ENCODE results near the gene TULP4. TPM values are rescaled to one million over a fixed set of nuclear protein-coding genes. Genes with fewer than 3 reads are reported as not detected.

The TULP4 gene
- total and polyA plus RNA-seq, 2 donors (not counting 1 experiment from before 2014, with no cell fraction given) = 12.0 to 90.0 TPM

DNA sequence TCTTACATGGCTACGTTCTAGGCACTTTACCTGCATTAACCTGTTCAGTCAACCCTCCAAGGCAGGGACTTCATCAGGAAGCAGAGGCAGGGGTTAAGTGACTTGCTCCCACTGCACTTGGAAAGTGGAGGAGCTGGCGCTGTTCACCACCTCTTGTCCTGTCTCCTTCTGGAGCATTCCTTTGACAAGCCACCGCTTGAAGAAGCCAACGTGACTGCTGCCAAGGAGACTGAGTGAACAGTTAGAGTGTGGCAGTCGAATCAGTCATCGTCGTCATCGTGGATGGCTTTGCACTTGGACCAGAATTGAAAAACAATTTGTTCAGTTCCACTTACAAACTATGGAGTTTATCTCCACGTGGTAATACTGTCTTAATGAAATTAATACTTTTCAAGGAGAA lies 60.9 kb downstream of the TULP4 start:
- Mint-ChIP-seq H3K4me3 (no peak overlapping the region), H3K27ac (no peak overlapping the region), H3K4me1 (peaks cover 13% of the 10 kb centered on the region), H3K9me3 (ENCODE audit: insufficient read depth) (no peaks in the 10 kb centered on the region), H3K27me3 (no peaks in the 10 kb centered on the region)
- no peak overlapping the region for H3K4me3 ChIP-seq (ENCODE audit: control extremely low read depth in 1 of 5, extremely low read depth in 1 of 5, insufficient read depth in 1 of 5, low read depth in 2 of 5, low read length in 4 of 5)
- H3K27me3 ChIP-seq (replicated peaks in 1 of 4; ENCODE audit: control extremely low read depth in 1 of 4, control insufficient read depth in 3 of 4, insufficient read depth in 4 of 4, low read length in 3 of 4) = no peaks in the 10 kb centered on the region
- H3K9ac ChIP-seq (ENCODE audit: low read length) = no peak overlapping the region
- H3K79me2 ChIP-seq (ENCODE audit: control insufficient read depth, insufficient read depth, low read length) = peaks cover 16% of the 10 kb centered on the region
- peaks cover 3% of the 10 kb centered on the region for H4K20me1 ChIP-seq (ENCODE audit: control insufficient read depth, insufficient read depth, low read length, poor library complexity, severe bottlenecking)
- no peak for DNase-seq
- ChIA-PET CTCF (interaction anchor here (0.5 to 1.3 kb wide), 3 partner anchors 13 to 189 kb away, joined by 3 read pairs; no protein-coding TSS in a partner anchor), POLR2A (no interaction called here)
- ATAC-seq (ENCODE audit: low read depth) = no peak
- peaks cover 0 to 5% of the 10 kb centered on the region in 2 donors for H3K4me1 ChIP-seq (ENCODE audit: control insufficient read depth in 2 of 2, insufficient read depth in 2 of 2, low read length in 2 of 2)
- no peak overlapping the region for H3K27ac ChIP-seq (ENCODE audit: low read length in 2 of 2)
- no peak overlapping the region for H2AFZ ChIP-seq (ENCODE audit: insufficient read depth, low read depth, low read length, poor library complexity, severe bottlenecking)
- 96% methylated on average over 4 of the region's 9 CpGs for WGBS (ENCODE audit: insufficient coverage)
- no peaks in the 10 kb centered on the region for H3K9me3 ChIP-seq (ENCODE audit: control extremely low read depth in 1 of 3, control insufficient read depth in 2 of 3, insufficient read depth in 1 of 3, low read length in 2 of 3)
- H3K4me2 ChIP-seq (replicated peaks; ENCODE audit: low read depth, low read length, poor library complexity, severe bottlenecking) = no peak overlapping the region
- intact Hi-C loops (cut with micrococcal nuclease) = no loop called here
- TF ChIP-seq, protein P1, sequence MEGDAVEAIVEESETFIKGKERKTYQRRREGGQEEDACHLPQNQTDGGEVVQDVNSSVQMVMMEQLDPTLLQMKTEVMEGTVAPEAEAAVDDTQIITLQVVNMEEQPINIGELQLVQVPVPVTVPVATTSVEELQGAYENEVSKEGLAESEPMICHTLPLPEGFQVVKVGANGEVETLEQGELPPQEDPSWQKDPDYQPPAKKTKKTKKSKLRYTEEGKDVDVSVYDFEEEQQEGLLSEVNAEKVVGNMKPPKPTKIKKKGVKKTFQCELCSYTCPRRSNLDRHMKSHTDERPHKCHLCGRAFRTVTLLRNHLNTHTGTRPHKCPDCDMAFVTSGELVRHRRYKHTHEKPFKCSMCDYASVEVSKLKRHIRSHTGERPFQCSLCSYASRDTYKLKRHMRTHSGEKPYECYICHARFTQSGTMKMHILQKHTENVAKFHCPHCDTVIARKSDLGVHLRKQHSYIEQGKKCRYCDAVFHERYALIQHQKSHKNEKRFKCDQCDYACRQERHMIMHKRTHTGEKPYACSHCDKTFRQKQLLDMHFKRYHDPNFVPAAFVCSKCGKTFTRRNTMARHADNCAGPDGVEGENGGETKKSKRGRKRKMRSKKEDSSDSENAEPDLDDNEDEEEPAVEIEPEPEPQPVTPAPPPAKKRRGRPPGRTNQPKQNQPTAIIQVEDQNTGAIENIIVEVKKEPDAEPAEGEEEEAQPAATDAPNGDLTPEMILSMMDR (IDR thresholded peaks at IDR 0.05) = no peak
- no peak for TF ChIP-seq EZH2 (IDR thresholded peaks at IDR 0.05; ENCODE audit: borderline replicate concordance, insufficient read depth, low read depth, low read length, poor library complexity, severe bottlenecking)
- no peaks in the 10 kb centered on the region for H3K36me3 ChIP-seq (replicated peaks in 1 of 2; ENCODE audit: control extremely low read depth in 1 of 2, control insufficient read depth in 1 of 2, extremely low read depth in 1 of 2, insufficient read depth in 2 of 2, low read length in 1 of 2)

DNA sequence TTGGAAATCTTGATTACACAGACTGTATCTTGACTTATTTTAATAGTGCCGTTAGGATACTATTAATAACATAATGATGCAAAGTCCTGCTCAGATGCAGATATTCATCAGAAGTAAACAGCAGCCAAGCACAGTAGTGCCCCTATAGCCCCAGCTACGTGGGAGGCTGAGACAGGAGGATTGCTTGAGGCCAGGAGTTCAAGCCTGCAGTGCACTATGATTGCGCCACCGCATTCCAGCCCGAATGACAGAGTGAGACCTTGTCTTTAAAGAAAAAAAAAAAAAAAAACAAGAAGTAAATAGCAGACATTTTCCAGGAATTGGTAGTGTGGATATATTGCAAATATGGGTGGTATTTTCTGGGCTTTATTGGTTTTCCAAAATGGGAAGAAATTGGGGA lies 61.8 kb downstream of the TULP4 start:
- Histone ChIP-seq H3K4me1 (ENCODE audit: control insufficient read depth in 2 of 2, insufficient read depth in 2 of 2, low read length in 2 of 2) (peaks cover 0 to 6% of the 10 kb centered on the region in 2 donors), H3K27ac (ENCODE audit: low read length in 2 of 2) (no peak overlapping the region), H4K20me1 (ENCODE audit: control insufficient read depth, insufficient read depth, low read length, poor library complexity, severe bottlenecking) (peaks cover 3% of the 10 kb centered on the region), H3K4me2 (replicated peaks; ENCODE audit: low read depth, low read length, poor library complexity, severe bottlenecking) (no peak overlapping the region), H3K9ac (ENCODE audit: low read length) (no peak overlapping the region), H3K79me2 (ENCODE audit: control insufficient read depth, insufficient read depth, low read length) (peaks cover 12% of the 10 kb centered on the region), H3K4me3 (ENCODE audit: control extremely low read depth in 1 of 5, extremely low read depth in 1 of 5, insufficient read depth in 1 of 5, low read depth in 2 of 5, low read length in 4 of 5) (no peak overlapping the region), H3K9me3 (ENCODE audit: control extremely low read depth in 1 of 3, control insufficient read depth in 2 of 3, insufficient read depth in 1 of 3, low read length in 2 of 3) (no peaks in the 10 kb centered on the region), H3K27me3 (replicated peaks in 1 of 4; ENCODE audit: control extremely low read depth in 1 of 4, control insufficient read depth in 3 of 4, insufficient read depth in 4 of 4, low read length in 3 of 4) (no peaks in the 10 kb centered on the region), H3K36me3 (replicated peaks in 1 of 2; ENCODE audit: control extremely low read depth in 1 of 2, control insufficient read depth in 1 of 2, extremely low read depth in 1 of 2, insufficient read depth in 2 of 2, low read length in 1 of 2) (no peaks in the 10 kb centered on the region), H2AFZ (ENCODE audit: insufficient read depth, low read depth, low read length, poor library complexity, severe bottlenecking) (no peak overlapping the region)
- WGBS (ENCODE audit: insufficient coverage) = 93% methylated on average over 4 of the region's 5 CpGs
- ChIA-PET POLR2A (no interaction called here), CTCF (interaction anchor here (0.7 to 1.4 kb wide), 3 partner anchors 13 to 1549 kb away, joined by 3 read pairs; no protein-coding TSS in a partner anchor)
- intact Hi-C loops (cut with micrococcal nuclease) = no loop called here
- Mint-ChIP-seq H3K9me3 (ENCODE audit: insufficient read depth) (no peaks in the 10 kb centered on the region), H3K27me3 (no peaks in the 10 kb centered on the region), H3K27ac (no peak overlapping the region), H3K4me1 (peaks cover 16% of the 10 kb centered on the region), H3K4me3 (no peak overlapping the region)
- ATAC-seq (ENCODE audit: low read depth) = no peak
- TF ChIP-seq EZH2 (IDR thresholded peaks at IDR 0.05; ENCODE audit: borderline replicate concordance, insufficient read depth, low read depth, low read length, poor library complexity, severe bottlenecking) = no peak
- DNase-seq = no peak
